Osteoblast (primary cell): Measurements from ENCODE around the gene C17orf50. TPM values are rescaled to one million over a fixed set of nuclear protein-coding genes. Genes with fewer than 3 reads are reported as not detected.

Experiments used
- DNase-seq: peaks from one replicate; pipeline ENCODE4 v3.0.0; 2011; ENCODE audit warnings: low spot score, mixed read lengths; ENCODE audit not compliant: insufficient read length; ENCODE audit errors: missing footprints
- H2AFZ ChIP-seq: 2 replicates; pipeline ENCODE4 v1.6.0; 2011; ENCODE audit warnings: mild to moderate bottlenecking, low read length
- H3K27ac ChIP-seq: 2 replicates; pipeline ENCODE4 v1.5.1; 2011; ENCODE audit warnings: mild to moderate bottlenecking, low read depth, low read length, moderate library complexity
- H3K27me3 ChIP-seq: 2 replicates; pipeline ENCODE4 v1.6.0; 2012; ENCODE audit warnings: mild to moderate bottlenecking, control low read depth, inconsistent platforms, low read length, moderate library complexity; ENCODE audit not compliant: insufficient read depth
- H3K36me3 ChIP-seq: 2 replicates; pipeline ENCODE4 v1.5.1; 2011; ENCODE audit warnings: mild to moderate bottlenecking, low read length, control low read depth, moderate library complexity; ENCODE audit not compliant: insufficient read depth
- H3K4me1 ChIP-seq: 2 replicates; pipeline ENCODE4 v1.5.1; 2011; ENCODE audit warnings: mild to moderate bottlenecking, low read length, control low read depth, moderate library complexity; ENCODE audit not compliant: insufficient read depth
- H3K4me2 ChIP-seq: 2 replicates; pipeline ENCODE4 v1.6.0; 2011; ENCODE audit warnings: mild to moderate bottlenecking, low read length; ENCODE audit not compliant: insufficient read depth
- H3K4me3 ChIP-seq: fragments of 200-600 bp; sonication (generic); 3 replicates; pipeline ENCODE4 v1.5.1; 2012; ENCODE audit warnings: mild to moderate bottlenecking, low read length, inconsistent platforms; ENCODE audit not compliant: insufficient read depth
- H3K79me2 ChIP-seq: 2 replicates; pipeline ENCODE4 v1.6.0; 2012; ENCODE audit warnings: mild to moderate bottlenecking, low read length, control low read depth, inconsistent platforms; ENCODE audit not compliant: insufficient read depth
- H3K9me3 ChIP-seq: 2 replicates; pipeline ENCODE4 v1.5.1; 2011; ENCODE audit warnings: low read depth, low read length, control low read depth
- H4K20me1 ChIP-seq: 2 replicates; pipeline ENCODE4 v1.6.0; 2012; ENCODE audit warnings: mild to moderate bottlenecking, low read length, control low read depth; ENCODE audit not compliant: insufficient read depth
- total RNA-seq: library from RNA; depleted of rRNA; stranded (reverse); fragments of >200 nt; gene quantifications from 2 replicates; pipeline ENCODE4 v1.2.3, GENCODE V29; 2012
- TF ChIP-seq, protein P1 (sequence below): IDR thresholded peaks from 2 replicates; pipeline ENCODE4 v1.5.1; 2011; ENCODE audit warnings: mild to moderate bottlenecking, low read depth, low read length, moderate library complexity; ENCODE audit errors: extremely low read depth

C17orf50 gene
- total RNA-seq, 1 donor = not detected

DNA sequence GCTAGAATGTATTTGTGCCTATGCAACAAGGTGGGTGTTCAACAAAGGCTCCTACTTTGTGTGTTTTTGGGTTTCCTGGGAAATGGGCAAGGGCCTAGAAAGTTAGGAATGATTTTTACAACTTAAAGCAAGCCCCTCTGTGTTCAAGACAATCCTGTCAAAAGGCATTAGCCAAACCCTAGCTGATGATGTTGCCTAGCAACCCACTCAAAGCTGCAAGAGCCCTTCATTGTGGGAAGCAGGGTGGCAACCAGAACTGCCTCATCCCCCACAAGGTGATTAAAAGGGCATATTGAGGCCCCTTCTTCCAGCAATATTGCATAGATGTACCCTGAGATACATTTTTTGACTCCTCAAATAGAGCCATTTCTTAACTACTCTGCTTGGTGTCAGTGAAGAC lies 45.3 kb upstream of the C17orf50 start:
- H3K27ac ChIP-seq = no peak overlapping the region
- no peak overlapping the region for H3K4me3 ChIP-seq
- no peaks in the 10 kb centered on the region for H3K79me2 ChIP-seq
- H3K36me3 ChIP-seq = peaks cover 32% of the 10 kb centered on the region
- no peaks in the 10 kb centered on the region for H3K27me3 ChIP-seq
- no peak overlapping the region for H2AFZ ChIP-seq
- peaks cover 23% of the 10 kb centered on the region for H3K4me1 ChIP-seq
- no peaks in the 10 kb centered on the region for H3K9me3 ChIP-seq
- H3K4me2 ChIP-seq = no peak overlapping the region
- H4K20me1 ChIP-seq = peaks cover 9% of the 10 kb centered on the region
- TF ChIP-seq, protein P1, sequence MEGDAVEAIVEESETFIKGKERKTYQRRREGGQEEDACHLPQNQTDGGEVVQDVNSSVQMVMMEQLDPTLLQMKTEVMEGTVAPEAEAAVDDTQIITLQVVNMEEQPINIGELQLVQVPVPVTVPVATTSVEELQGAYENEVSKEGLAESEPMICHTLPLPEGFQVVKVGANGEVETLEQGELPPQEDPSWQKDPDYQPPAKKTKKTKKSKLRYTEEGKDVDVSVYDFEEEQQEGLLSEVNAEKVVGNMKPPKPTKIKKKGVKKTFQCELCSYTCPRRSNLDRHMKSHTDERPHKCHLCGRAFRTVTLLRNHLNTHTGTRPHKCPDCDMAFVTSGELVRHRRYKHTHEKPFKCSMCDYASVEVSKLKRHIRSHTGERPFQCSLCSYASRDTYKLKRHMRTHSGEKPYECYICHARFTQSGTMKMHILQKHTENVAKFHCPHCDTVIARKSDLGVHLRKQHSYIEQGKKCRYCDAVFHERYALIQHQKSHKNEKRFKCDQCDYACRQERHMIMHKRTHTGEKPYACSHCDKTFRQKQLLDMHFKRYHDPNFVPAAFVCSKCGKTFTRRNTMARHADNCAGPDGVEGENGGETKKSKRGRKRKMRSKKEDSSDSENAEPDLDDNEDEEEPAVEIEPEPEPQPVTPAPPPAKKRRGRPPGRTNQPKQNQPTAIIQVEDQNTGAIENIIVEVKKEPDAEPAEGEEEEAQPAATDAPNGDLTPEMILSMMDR = no peak
- no peak for DNase-seq

DNA sequence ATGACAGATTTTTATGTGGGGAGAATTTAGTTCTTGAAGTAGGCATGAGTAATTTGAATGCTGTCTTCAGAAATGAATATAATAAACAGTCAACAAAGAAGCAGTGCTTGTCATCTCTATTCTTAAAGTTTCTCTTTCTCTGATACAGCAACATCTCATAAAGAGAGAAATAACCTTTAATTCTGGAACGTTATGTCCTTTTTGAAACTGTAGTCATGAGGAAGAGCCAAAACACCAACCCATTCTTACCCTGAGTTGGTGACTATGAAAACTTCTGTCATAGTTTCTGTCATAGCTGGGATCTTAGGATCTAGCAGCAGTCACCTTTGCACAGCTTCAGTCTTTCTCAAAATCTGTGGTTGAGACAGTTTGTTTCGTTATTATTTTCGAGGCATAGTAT lies 44.5 kb upstream of the C17orf50 start:
- Histone ChIP-seq H3K27me3 (no peaks in the 10 kb centered on the region), H2AFZ (no peak overlapping the region), H3K4me1 (peaks cover 23% of the 10 kb centered on the region), H3K4me2 (no peak overlapping the region), H3K27ac (no peak overlapping the region), H3K9me3 (no peaks in the 10 kb centered on the region), H3K4me3 (no peak overlapping the region), H4K20me1 (peaks cover 9% of the 10 kb centered on the region), H3K36me3 (peaks cover 25% of the 10 kb centered on the region), H3K79me2 (no peaks in the 10 kb centered on the region)
- TF ChIP-seq, protein P1 = no peak
- DNase-seq = no peak

DNA sequence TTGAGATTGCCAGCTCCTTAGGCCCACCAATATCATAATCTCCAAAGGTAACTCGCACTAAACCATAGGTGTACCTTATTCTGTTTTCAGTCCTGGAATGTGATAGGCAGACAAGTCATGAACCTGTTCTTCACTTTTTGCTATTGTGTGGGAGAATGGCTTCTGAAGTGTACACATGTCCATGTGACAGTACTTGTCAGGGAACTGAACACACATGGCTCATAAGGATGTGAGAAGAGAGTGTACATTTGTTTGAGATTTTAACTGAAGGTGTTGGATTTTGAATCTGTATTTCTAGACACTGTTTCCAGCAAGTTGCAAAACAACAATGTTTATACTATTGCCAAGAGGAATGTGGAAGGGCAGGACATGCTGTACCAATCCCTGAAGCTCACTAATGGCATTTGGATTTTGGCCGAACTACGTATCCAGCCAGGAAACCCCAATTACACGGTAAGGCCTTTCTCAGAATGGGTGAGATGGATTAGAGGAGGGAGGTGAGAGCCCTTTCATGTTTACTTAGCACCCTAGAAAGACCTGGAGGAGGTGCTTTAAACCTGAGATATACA lies 43.7 kb upstream of the C17orf50 start:
- Histone ChIP-seq H3K4me3 (no peak overlapping the region), H3K9me3 (no peaks in the 10 kb centered on the region), H3K27me3 (no peaks in the 10 kb centered on the region), H3K36me3 (peaks cover 25% of the 10 kb centered on the region), H3K79me2 (no peaks in the 10 kb centered on the region), H3K4me2 (no peak overlapping the region), H2AFZ (no peak overlapping the region), H3K27ac (no peak overlapping the region), H4K20me1 (peaks cover 9% of the 10 kb centered on the region), H3K4me1 (peaks cover 23% of the 10 kb centered on the region)
- no peak for DNase-seq
- TF ChIP-seq, protein P1 = no peak

DNA sequence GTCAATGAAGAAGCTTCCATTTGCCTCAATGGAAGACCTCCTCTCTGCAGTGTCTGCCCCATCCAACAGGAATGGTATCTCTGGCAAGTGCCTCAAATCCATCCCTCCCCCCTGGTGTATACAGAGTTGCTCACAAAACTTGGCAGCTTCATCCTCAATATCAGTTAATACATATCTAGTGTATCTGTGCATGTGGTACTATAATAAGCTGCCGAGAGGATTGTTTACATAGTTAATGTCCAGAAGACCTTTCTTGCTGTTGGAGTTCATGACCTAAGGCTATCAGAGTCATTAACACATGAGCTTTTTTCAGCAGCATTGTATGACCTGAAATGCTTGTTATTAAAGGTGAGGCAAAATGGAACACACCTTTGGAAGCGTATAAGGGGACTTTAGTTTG lies 43.2 kb upstream of the C17orf50 start:
- no peak overlapping the region for H3K4me3 ChIP-seq
- no peak for DNase-seq
- H3K9me3 ChIP-seq = no peaks in the 10 kb centered on the region
- peaks cover 9% of the 10 kb centered on the region for H4K20me1 ChIP-seq
- peaks cover 25% of the 10 kb centered on the region for H3K36me3 ChIP-seq
- no peak overlapping the region for H2AFZ ChIP-seq
- no peak overlapping the region for H3K4me2 ChIP-seq
- no peaks in the 10 kb centered on the region for H3K79me2 ChIP-seq
- H3K4me1 ChIP-seq = peaks cover 23% of the 10 kb centered on the region
- H3K27ac ChIP-seq = no peak overlapping the region
- TF ChIP-seq, protein P1 = no peak
- H3K27me3 ChIP-seq = no peaks in the 10 kb centered on the region
